Upper lobe of right lung (tissue), 1 donor: Measurements from ENCODE around the gene APAF1. TPM values are rescaled to one million over a fixed set of nuclear protein-coding genes. Genes with fewer than 3 reads are reported as not detected.

ENCODE experiments used
- ATAC-seq: fragments of 200-7000 bp; cut with Tn5 transposase; one replicate; pipeline ENCODE4 v1.9.1; 2020; ENCODE audit warnings: mild to moderate bottlenecking, moderate library complexity
- DNase-seq: peaks from one replicate; pipeline ENCODE4 v3.0.0-alpha.2; 2020
- H3K27ac ChIP-seq: fragments of 200-600 bp; one replicate; pipeline ENCODE4 v1.8.0; 2022
- H3K27me3 ChIP-seq: fragments of 200-600 bp; one replicate; pipeline ENCODE4 v1.8.0; 2022; ENCODE audit warnings: mild to moderate bottlenecking
- H3K36me3 ChIP-seq: fragments of 200-600 bp; one replicate; pipeline ENCODE4 v1.8.0; 2022
- H3K4me1 ChIP-seq: fragments of 200-600 bp; one replicate; pipeline ENCODE4 v1.8.0; 2022
- H3K4me3 ChIP-seq: fragments of 200-600 bp; one replicate; pipeline ENCODE4 v1.8.0; 2022; ENCODE audit warnings: mild to moderate bottlenecking
- H3K9me3 ChIP-seq: fragments of 200-600 bp; one replicate; pipeline ENCODE4 v1.8.0; 2022
- CTCF ChIP-seq: fragments of 200-600 bp; IDR thresholded peaks from one replicate; pipeline ENCODE4 v1.8.0; 2022; ENCODE audit warnings: antibody characterized with exemption
- intact Hi-C: fragments of 100-400 bp; cut with DNase I; formaldehyde crosslinking; loops from one replicate; pipeline ENCODE4 v1.11.0; 2022
- total RNA-seq: library from RNA; stranded (reverse); fragmentation: NEBNext Ultra II Directional; extraction: Animal tissue kit (Norgen Biotek cat#: 25700); gene quantifications from one replicate; pipeline ENCODE4 v1.2.1, GENCODE V29; 2021
- donor health status: DM: no; HTN: yes; CAD: no; lungs with severe emphysema.

The APAF1 gene
- total RNA-seq, 1 donor from 2014 or later, result 23.4 TPM

- no peak for DNase-seq
- Histone ChIP-seq H3K27ac (no peak overlapping the region), H3K4me1 (no peaks in the 10 kb centered on the region), H3K27me3 (no peaks in the 10 kb centered on the region), H3K36me3 (peaks cover 83% of the 10 kb centered on the region), H3K4me3 (no peak overlapping the region), H3K9me3 (no peaks in the 10 kb centered on the region)
- no peak for ATAC-seq
- no peak for TF ChIP-seq CTCF
- intact Hi-C loops, result no loop called here
Observed at GRCh38 chr12:98686603-98687002, 41.5 kb downstream of the APAF1 start.

GRCh38 chr12:98691351-98691750 lies 46.3 kb downstream of the APAF1 start:
- DNase-seq, result no peak
- intact Hi-C loops, result no loop called here
- TF ChIP-seq CTCF, result no peak
- no peak overlapping the region for H3K27ac ChIP-seq
- H3K4me1 ChIP-seq, result no peaks in the 10 kb centered on the region
- no peak overlapping the region for H3K4me3 ChIP-seq
- no peaks in the 10 kb centered on the region for H3K9me3 ChIP-seq
- H3K36me3 ChIP-seq, result peaks cover 56% of the 10 kb centered on the region
- ATAC-seq, result no peak
- H3K27me3 ChIP-seq, result no peaks in the 10 kb centered on the region

GRCh38 chr12:98696036-98696646 lies 51.1 kb downstream of the APAF1 start:
- Histone ChIP-seq H3K27ac (no peak overlapping the region), H3K4me3 (no peak overlapping the region), H3K36me3 (peaks cover 40% of the 10 kb centered on the region), H3K9me3 (no peaks in the 10 kb centered on the region), H3K4me1 (peaks cover 7% of the 10 kb centered on the region), H3K27me3 (no peaks in the 10 kb centered on the region)
- ATAC-seq (no peak), DNase-seq (no peak)
- TF ChIP-seq CTCF, result no peak
- intact Hi-C loops, result no loop called here

GRCh38 chr12:98697209-98697608 lies 52.1 kb downstream of the APAF1 start:
- intact Hi-C loops, result no loop called here
- Histone ChIP-seq H3K27me3 (no peaks in the 10 kb centered on the region), H3K27ac (no peak overlapping the region), H3K9me3 (no peaks in the 10 kb centered on the region), H3K4me3 (no peak overlapping the region), H3K36me3 (peaks cover 43% of the 10 kb centered on the region), H3K4me1 (peaks cover 7% of the 10 kb centered on the region)
- ATAC-seq, result no peak
- no peak for TF ChIP-seq CTCF
- no peak for DNase-seq

- peak; percentile 58 for TF ChIP-seq CTCF
- DNase-seq, result no peak
- peak; percentile 94 for ATAC-seq
- no peak overlapping the region for H3K27ac ChIP-seq
- intact Hi-C loops, result no loop called here
- H3K36me3 ChIP-seq, result peaks cover 43% of the 10 kb centered on the region
- no peak overlapping the region for H3K4me3 ChIP-seq
- peaks cover 7% of the 10 kb centered on the region for H3K4me1 ChIP-seq
- H3K9me3 ChIP-seq, result no peaks in the 10 kb centered on the region
- H3K27me3 ChIP-seq, result no peaks in the 10 kb centered on the region
Observed at GRCh38 chr12:98698603-98699463, 53.7 kb downstream of the APAF1 start.
